Tongue (tissue), 2 donors: ENCODE results near the gene DYNC1I1. TPM values are rescaled to one million over a fixed set of nuclear protein-coding genes. Genes with fewer than 3 reads are reported as not detected.
A peak's percentile ranks its signal among the peaks of the same experiment; 100 is the strongest.

Experiments used
- DNase-seq: peaks from one replicate; pipeline ENCODE4 v3.0.0-alpha.2; 2015
- total RNA-seq: library from RNA; depleted of rRNA; stranded (reverse); fragments of >200 nt; gene quantifications from one replicate; pipeline ENCODE4 v1.2.3, GENCODE V29; 2014

DYNC1I1 gene
- total RNA-seq, 1 donor from 2014 or later = 2.6 TPM

GRCh38 chr7:96085953-96086352 lies 313.6 kb downstream of the DYNC1I1 start:
- DNase-seq = no peak

DNA sequence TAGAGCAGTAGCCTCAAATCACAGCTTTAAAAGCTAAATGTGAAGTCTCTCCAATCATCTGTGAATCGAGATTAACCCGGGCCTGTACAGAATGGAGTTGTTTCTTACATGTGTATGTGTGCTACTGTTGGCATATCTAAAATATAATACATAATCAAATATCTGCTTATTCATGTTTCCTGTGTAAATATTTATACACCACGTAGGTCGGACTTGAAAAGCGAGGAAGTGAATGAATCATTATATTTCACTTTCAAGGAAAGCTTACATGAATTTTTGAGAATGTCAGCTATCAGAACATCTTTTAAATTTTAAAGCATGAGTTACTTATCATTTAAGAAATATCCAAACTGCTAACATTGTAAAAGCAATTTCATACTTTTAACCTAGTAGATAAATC lies 316.2 kb downstream of the DYNC1I1 start:
- no peak for DNase-seq

- no peak for DNase-seq
Measured at GRCh38 chr7:96089511-96089910, 317.2 kb downstream of the DYNC1I1 start.

GRCh38 chr7:96090756-96091155 lies 318.4 kb downstream of the DYNC1I1 start:
- DNase-seq = no peak

GRCh38 chr7:96093435-96093834 lies 321.1 kb downstream of the DYNC1I1 start:
- DNase-seq = peak; percentile 10

DNA sequence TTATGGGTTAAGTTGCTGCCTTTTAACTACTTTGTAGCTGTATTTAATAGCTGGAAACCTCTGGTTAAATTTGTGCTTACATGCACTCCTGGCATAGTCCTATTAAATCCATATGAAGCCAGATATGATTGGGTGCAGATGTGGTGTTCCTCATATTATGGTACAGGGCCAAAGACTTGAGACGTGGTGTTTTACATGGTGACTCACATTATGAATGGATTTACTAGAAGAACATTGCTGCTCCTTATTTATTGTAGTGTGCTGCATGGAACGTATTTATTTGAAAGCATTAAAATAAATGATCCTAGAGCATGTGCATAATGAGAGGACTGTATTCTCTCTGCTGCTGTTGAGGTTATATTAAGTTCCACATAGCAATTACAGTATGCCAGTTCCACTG lies 325.5 kb downstream of the DYNC1I1 start:
- DNase-seq = no peak

DNA sequence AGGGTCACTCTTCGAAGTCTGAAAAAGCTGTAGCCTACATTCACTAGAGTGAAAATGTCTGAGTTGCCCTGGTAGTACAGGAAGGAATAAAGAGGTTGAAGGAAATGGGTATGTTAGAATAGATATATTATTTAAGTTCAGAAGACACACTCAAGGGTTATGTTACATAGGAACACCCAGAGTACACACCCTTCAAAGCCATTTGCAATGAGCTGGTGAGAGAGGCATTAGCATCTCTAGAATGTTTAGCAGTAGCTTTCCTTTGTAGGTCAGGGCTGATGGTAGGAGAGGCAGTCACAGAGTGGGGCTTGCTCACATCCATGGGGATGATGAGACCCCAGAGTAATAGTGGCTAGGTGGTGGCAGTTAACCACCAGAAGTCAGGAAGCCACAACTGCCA lies 328.4 kb downstream of the DYNC1I1 start:
- no peak for DNase-seq

- DNase-seq = no peak
Measured at GRCh38 chr7:96102096-96102811, 329.9 kb downstream of the DYNC1I1 start.

DNA sequence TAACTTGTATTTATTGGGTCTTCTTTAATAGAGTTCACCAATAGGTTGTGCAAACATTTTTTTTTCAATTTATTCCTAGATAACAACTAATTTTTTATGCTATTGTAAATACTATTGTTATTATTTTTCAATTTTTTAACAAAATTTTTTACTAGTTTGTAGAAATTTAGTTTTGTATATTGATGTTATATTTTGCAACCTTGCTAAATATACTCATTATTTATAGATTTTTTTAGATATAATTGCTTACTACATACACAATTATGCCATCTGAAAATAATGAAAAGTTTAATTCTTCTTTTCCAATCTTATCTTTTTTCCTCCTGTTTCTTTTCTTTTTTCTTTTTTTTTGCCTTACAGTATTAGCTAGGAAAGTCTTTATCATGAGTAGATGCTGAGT lies 332.6 kb downstream of the DYNC1I1 start:
- DNase-seq = no peak

- no peak for DNase-seq
Measured at GRCh38 chr7:96111405-96111804, 339.1 kb downstream of the DYNC1I1 start.

DNA sequence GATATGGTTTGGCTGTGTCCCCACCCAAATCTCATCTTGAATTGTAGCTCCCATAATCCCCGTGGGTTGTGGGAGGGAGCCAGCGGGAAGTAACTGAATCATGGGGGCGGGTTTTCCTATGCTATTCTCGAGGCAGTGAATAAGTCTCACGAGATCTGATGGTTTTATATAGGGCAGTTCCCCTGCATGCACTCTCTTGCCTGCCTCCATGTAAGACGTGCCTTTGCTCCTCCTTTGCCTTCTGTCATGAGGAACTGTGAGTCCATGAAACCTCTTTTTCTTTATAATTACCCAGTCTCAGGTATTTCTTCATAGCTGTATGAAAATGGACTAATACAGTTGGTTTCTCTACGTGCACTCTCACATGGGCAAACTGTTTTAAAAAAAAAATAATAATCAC lies 341.8 kb downstream of the DYNC1I1 start:
- DNase-seq = no peak

DNA sequence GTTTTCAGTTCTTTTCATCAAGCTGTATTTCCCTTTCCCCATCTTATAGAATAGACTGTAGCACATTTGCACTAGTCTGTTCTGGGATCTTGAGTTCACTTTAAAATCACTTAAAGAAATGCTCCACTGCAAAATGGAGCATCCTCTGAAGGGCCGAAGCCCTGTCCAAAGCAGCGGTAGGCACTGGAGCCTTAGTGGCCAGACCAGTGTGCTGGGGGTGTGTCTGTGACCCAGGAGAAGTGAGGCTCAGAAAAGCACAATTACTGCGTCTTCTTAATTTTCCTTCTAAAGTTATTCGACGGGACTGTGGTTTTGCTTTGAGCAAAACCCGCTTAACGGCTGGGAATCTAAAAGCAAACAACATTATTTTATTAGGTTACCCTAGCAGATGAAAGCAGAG lies 343.8 kb downstream of the DYNC1I1 start:
- DNase-seq = no peak

- no peak for DNase-seq
Measured at GRCh38 chr7:96118449-96119001, 346.2 kb downstream of the DYNC1I1 start.

GRCh38 chr7:96120445-96121225 lies 348.3 kb downstream of the DYNC1I1 start:
- DNase-seq = peak; percentile 23

- DNase-seq = no peak
Measured at GRCh38 chr7:96121752-96122151, 349.4 kb downstream of the DYNC1I1 start.

- no peak for DNase-seq
Measured at GRCh38 chr7:96122746-96123145, 350.4 kb downstream of the DYNC1I1 start.

DNA sequence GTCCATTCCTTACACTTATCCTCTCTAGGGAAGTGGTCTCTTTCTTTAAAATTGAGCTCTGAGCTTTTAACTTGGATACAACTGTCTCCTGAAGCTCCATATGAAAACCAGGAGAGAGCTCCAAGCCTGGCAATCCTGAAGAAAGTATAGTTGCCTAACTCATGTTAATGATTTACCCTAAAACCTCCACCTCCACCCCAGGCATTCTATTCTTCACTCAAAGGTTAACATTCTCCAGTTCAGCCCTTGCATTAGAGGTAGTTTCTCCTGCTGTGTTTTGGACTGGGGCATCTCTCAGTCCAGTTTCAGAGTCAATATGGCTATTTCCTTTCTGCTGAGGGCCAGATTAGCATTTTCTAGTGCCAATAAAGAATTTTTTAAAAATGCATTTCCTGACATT lies 354.0 kb downstream of the DYNC1I1 start:
- DNase-seq = no peak

DNA sequence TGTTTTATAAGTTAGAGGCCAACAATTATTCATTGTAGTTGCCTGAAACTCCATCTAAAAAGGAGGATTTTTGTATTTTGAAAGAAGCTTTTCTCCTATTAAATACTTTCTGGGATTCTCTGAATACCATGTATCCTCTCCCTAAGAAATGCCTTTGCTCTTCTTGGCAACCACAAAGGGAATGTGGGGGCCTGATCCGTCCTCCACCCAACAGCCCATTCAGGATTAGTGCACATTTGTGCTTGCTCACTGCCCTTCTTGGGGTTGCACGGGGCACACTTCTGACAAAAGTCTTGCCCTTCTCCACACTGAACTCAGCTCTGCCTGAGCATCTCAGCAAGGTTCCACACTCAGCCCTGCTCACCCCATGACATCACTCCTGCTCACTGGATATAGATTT lies 355.4 kb downstream of the DYNC1I1 start:
- peak; percentile 20 for DNase-seq

- no peak for DNase-seq
Measured at GRCh38 chr7:96131525-96131924, 359.2 kb downstream of the DYNC1I1 start.

DNA sequence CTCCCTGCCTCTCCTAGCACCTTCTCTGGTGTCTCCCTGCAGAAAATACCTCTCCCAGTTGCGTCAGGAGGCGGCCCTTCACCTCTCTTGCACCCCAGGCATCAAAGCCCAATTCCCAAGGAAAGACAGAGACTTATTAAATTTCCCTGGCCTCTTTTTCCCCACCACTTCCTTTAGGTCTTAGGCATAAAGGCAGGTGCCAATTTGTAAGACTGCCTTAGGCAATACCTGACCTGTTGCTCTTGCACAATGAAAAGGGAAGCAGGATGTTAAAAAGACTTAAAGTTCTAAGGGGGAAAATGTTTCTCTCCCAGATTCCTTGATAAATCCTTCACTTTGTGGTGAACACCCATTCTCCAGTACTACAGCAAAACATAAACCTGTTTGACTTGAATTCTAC lies 362.9 kb downstream of the DYNC1I1 start:
- DNase-seq = no peak

GRCh38 chr7:96136600-96137239 lies 364.4 kb downstream of the DYNC1I1 start:
- DNase-seq = no peak

DNA sequence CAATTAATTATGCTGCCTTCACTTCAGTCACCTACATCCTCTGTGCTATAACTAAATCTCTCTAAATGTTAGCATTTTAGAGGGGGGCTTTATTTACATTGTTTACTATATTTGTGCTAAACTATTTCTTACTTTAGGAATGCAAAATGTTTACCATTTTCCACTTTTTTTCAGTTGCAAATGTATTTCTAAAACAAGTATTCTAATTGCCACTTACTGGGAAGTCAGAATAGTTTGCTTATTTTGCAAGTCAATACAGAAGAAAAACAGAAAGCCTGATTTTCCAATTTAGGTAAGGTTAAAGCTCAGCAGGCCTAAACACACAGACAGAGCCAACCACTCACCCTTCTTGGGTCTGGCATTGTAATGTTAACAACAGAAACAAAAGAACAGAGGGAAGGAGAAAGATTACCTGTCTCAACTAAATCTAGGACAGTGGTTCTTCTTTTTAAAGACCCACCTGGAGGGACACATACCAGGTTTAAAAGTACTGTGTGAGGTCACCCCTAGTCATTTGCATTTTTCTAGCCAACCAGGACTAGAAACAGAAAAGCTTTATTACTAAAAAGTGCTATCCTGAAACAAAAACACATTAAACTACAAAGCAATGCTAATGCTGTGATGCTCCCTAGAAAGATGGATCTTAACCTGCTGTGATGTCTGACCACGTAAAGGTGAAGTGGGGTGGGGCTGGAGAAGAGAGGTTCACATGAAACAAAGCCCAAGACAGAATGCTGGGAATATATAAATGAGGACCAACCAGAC lies 371.3 kb downstream of the DYNC1I1 start:
- DNase-seq = no peak

- no peak for DNase-seq
Measured at GRCh38 chr7:96144260-96144526, 371.8 kb downstream of the DYNC1I1 start.
